Colonic mucosa (tissue), 4 donors: Measurements from ENCODE around the gene HOXA11. TPM values are rescaled to one million over a fixed set of nuclear protein-coding genes. Genes with fewer than 3 reads are reported as not detected.

ENCODE experiments used
- DNase-seq: peaks from one replicate; pipeline ENCODE4 v3.0.0-alpha.2; 2020
- H3K27ac ChIP-seq: fragments of 200-600 bp; one replicate; pipeline ENCODE4 v1.8.0; 2021
- H3K27me3 ChIP-seq: fragments of 200-600 bp; one replicate; pipeline ENCODE4 v1.8.0; 2021
- H3K36me3 ChIP-seq: fragments of 200-600 bp; one replicate; pipeline ENCODE4 v1.8.0; 2021
- H3K4me1 ChIP-seq: fragments of 200-600 bp; one replicate; pipeline ENCODE4 v1.8.0; 2021; ENCODE audit warnings: mild to moderate bottlenecking
- H3K4me3 ChIP-seq: fragments of 200-600 bp; one replicate; pipeline ENCODE4 v1.8.0; 2021
- H3K9ac ChIP-seq, 2 donors: one replicate each; pipeline ENCODE4 v1.7.0; 2013; ENCODE audit warnings: control low read depth in 2 of 2, low read depth in 2 of 2, low read length in 2 of 2
- H3K9me3 ChIP-seq: fragments of 200-600 bp; one replicate; pipeline ENCODE4 v1.8.0; 2021
- intact Hi-C: fragments of 100-400 bp; cut with DNase I; formaldehyde crosslinking; loops from one replicate; pipeline ENCODE4 v1.14.1; 2022
- total RNA-seq, 2 donors: library from RNA; stranded (reverse); fragmentation: NEBNext Ultra II Directional in 1 of 2; extraction: Animal tissue kit (Norgen Biotek cat#: 25700) in 1 of 2; gene quantifications; one replicate each; pipeline ENCODE4 v1.2.1, GENCODE V29; 2021
- TF ChIP-seq, protein P1 (sequence below): fragments of 200-600 bp; IDR thresholded peaks from one replicate; pipeline ENCODE4 v1.8.0; 2022; ENCODE audit warnings: antibody characterized with exemption, mild to moderate bottlenecking
- donor health status: healthy.
- donor health status: DM: no; HTN: no; CAD: no.
- donor health status: DM: no; HTN: no; CAD: no.

The HOXA11 gene
- total RNA-seq, 2 donors from 2014 or later = 2.9 to 3.7 TPM

DNA sequence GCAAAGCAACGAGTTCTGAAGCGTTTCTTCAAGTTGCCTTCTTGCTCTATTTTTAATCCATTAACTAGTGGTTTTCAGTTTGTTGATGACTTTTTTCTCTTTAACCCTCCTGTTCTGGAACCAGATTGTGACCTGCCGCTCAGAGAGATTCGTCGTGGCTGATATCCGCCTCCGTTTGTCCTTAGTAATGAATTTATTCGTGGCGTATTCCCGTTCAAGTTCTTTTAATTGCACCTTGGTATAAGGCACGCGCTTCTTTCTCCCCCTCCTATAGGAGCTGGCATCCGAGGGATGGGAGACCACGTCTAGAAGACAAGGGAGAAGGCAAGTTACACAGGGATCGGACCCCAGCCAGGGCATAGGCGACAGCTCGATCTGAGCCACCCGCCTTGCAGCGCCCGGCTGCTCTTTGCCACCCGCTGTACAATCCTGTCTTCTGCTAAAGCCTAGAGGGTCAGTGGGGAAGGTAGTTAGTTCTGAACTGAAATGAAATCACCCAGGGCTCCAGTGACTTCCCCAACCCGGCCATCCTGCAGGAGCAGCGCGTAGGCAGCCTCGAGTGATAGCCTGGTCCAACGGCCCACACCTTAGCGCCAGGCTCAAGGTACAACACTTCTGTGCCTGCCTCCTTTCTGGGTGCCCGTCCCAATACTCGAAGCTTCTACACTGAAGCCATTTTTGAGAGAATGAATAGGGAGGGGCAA lies 13.3 kb upstream of the HOXA11 start:
- TF ChIP-seq, protein P1, sequence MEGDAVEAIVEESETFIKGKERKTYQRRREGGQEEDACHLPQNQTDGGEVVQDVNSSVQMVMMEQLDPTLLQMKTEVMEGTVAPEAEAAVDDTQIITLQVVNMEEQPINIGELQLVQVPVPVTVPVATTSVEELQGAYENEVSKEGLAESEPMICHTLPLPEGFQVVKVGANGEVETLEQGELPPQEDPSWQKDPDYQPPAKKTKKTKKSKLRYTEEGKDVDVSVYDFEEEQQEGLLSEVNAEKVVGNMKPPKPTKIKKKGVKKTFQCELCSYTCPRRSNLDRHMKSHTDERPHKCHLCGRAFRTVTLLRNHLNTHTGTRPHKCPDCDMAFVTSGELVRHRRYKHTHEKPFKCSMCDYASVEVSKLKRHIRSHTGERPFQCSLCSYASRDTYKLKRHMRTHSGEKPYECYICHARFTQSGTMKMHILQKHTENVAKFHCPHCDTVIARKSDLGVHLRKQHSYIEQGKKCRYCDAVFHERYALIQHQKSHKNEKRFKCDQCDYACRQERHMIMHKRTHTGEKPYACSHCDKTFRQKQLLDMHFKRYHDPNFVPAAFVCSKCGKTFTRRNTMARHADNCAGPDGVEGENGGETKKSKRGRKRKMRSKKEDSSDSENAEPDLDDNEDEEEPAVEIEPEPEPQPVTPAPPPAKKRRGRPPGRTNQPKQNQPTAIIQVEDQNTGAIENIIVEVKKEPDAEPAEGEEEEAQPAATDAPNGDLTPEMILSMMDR = no peak
- Histone ChIP-seq H3K27me3 (peaks cover 4% of the 10 kb centered on the region), H3K4me3 (peak overlapping the region; percentile 68), H3K9ac (peak overlapping the region; percentile 49 to 95), H3K4me1 (no peaks in the 10 kb centered on the region), H3K36me3 (no peaks in the 10 kb centered on the region), H3K9me3 (no peaks in the 10 kb centered on the region), H3K27ac (peak overlapping the region; percentile 75)
- intact Hi-C loops = loop anchor here (10.0 kb wide), 2 partner anchors 547 to 897 kb away; partner anchors contain the start of gene TAX1BP1
- DNase-seq = peak; percentile 38

DNA sequence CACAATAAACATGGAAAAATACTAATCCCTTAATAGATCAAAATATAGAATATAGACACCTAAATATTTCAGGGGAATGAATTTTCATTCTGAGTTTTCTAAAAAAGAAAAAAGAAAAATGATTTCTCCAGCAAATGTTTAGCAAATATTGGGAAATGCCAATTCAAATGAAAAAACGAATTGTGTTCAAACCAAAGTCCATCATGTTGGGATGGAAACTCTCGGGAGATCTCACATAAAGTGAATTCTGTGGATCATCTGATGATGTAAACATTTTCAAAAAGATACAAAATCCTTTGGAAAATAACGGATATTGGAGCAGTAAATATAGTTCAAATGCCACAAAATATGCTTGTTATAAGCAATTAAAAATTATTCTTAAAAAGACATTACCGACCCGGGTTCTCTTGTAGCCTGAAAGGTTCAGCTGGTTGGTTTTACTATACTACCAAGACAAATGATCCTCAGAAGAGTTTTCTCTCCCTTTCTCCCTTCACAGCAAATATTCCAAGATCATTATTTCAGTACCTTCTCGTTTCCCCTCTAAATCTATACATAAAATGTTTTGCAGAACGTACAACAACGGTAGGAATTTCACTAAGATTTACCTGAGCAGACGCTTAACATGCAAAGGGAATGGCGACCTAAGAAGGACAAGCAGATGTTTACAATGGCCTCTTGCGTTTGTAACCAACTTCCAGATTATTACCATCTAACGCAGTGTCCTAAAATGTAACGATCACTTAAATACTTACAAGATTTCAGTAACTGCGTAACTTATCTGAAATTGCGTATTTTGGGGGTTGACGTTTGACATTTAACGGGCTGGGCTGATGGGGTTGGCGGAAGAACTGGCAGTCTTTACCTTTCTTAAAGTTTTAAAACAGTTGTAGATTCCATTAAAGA lies 12.4 kb upstream of the HOXA11 start:
- H3K4me1 ChIP-seq = no peaks in the 10 kb centered on the region
- H3K4me3 ChIP-seq = peak overlapping the region; percentile 68
- H3K9ac ChIP-seq = peak overlapping the region; percentile 49 to 95
- H3K9me3 ChIP-seq = no peaks in the 10 kb centered on the region
- intact Hi-C loops = loop anchor here (10.0 kb wide), 2 partner anchors 547 to 897 kb away; partner anchors contain the start of gene TAX1BP1
- TF ChIP-seq, protein P1 = no peak
- no peaks in the 10 kb centered on the region for H3K36me3 ChIP-seq
- peak overlapping the region; percentile 75 for H3K27ac ChIP-seq
- H3K27me3 ChIP-seq = peaks cover 4% of the 10 kb centered on the region
- DNase-seq = no peak

DNA sequence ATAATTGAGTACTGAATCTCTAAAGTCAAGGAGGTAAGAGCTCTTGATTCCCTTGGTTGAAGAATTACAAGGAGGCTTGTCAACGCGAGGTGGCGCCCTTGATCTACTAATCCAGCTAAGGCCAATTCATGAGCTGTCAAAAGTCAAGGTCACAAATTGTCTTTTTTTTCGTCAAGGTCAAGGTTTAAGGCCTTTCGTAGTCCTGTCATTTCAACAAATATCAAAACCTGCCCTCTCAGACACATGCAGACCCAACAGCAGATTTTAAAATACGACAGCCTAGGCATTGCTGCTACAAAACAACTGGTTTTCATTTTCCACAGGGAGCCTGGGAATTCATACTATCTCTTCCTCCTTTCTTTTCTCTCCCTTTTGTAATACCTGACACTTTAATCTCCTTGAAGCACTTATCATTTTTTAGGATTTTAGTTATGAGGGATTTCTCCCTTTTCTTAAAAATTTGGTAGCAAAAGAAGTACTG lies 11.3 kb upstream of the HOXA11 start:
- DNase-seq = peak; percentile 97
- H3K9ac ChIP-seq = peak overlapping the region in 1 of 2 donors; percentile 59
- TF ChIP-seq, protein P1 = peak; percentile 66
- peak overlapping the region; percentile 68 for H3K4me3 ChIP-seq
- no peaks in the 10 kb centered on the region for H3K36me3 ChIP-seq
- H3K27ac ChIP-seq = peak overlapping the region; percentile 0
- H3K27me3 ChIP-seq = peaks cover 4% of the 10 kb centered on the region
- H3K4me1 ChIP-seq = no peaks in the 10 kb centered on the region
- intact Hi-C loops = loop anchor here (10.0 kb wide), 2 partner anchors 548 to 898 kb away; partner anchors contain the start of gene TAX1BP1
- no peaks in the 10 kb centered on the region for H3K9me3 ChIP-seq

DNA sequence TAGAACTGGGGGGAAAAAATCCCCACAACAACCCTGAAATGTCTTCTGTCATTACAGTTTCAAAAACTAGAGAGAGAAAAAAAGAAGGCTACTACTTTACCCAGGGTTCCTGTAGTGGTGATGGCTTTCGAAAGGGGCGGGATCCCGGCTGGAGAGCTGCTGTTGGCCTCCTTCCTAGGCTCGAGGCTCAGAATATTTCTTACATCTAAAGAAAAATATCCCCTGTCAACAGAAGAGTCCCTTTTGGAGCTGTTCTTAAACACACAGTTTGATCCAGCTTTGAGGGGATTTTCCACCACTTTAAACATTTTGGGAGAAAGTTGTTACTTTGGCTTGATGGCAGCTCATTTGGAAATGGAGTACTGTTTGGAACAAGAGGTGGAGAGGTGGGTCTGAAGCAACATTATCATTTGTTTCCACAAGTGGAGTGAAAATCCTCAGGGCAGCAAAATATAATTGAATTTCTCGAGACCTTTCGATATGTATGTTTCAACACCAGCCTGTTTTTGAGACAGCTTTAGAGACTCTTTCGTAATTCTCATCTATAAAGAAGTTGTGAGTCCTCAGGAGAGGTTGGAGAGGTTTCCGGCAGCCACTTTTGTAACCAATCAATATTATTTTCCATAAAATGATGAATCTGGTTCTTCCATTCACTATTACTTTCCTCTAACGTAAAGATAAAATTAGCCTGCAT lies 9.8 kb upstream of the HOXA11 start:
- TF ChIP-seq, protein P1 = no peak
- Histone ChIP-seq H3K27me3 (no peaks in the 10 kb centered on the region), H3K9me3 (no peaks in the 10 kb centered on the region), H3K9ac (peak overlapping the region in 1 of 2 donors; percentile 53), H3K27ac (no peak overlapping the region), H3K36me3 (no peaks in the 10 kb centered on the region), H3K4me3 (peak overlapping the region; percentile 39), H3K4me1 (peaks cover 6% of the 10 kb centered on the region)
- peak; percentile 53 for DNase-seq
- intact Hi-C loops = loop anchor here (10.0 kb wide), 2 partner anchors 550 to 900 kb away; partner anchors contain the start of gene TAX1BP1

DNA sequence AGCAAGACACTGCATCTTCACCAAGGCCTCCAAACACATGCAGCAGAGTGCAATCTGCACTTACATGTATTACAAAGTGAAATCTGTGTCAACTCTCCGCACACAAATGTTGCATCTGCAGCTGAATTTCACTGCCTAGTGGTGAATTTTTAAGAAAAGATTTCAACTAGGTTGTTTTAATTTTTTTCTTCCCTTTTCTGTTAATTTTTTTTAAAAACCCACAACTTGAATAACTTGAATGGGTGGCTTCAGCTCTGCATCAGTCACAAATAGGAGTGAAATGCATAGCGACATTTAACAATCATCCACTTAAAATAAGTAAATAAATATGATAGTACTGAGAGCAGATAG lies 8.9 kb upstream of the HOXA11 start:
- peak overlapping the region in 1 of 2 donors; percentile 89 for H3K9ac ChIP-seq
- no peaks in the 10 kb centered on the region for H3K9me3 ChIP-seq
- no peaks in the 10 kb centered on the region for H3K36me3 ChIP-seq
- TF ChIP-seq, protein P1 = no peak
- intact Hi-C loops = loop anchor here (10.0 kb wide), 2 partner anchors 551 to 901 kb away; partner anchors contain the start of gene TAX1BP1
- DNase-seq = no peak
- H3K27ac ChIP-seq = peak overlapping the region; percentile 94
- peak overlapping the region; percentile 39 for H3K4me3 ChIP-seq
- peaks cover 6% of the 10 kb centered on the region for H3K4me1 ChIP-seq
- no peaks in the 10 kb centered on the region for H3K27me3 ChIP-seq
